HEK293 (cell line): ENCODE results near the gene PPP1R18.
A peak's percentile ranks its signal among the peaks of the same experiment; 100 is the strongest.

Source experiments
- CTCF ChIP-seq: fragments of 450-650 bp; formaldehyde crosslinking; IDR thresholded peaks from 2 replicates; pipeline ENCODE4 v1.5.1; 2016; ENCODE audit warnings: missing biosample characterization, missing genetic modification characterization
- ZBTB6 ChIP-seq: fragments of 450-650 bp; formaldehyde crosslinking; IDR thresholded peaks from 2 replicates; pipeline ENCODE4 v1.5.1; 2017; ENCODE audit warnings: missing biosample characterization, missing genetic modification characterization

GRCh38 chr6:30730601-30731435 is 44.4 kb upstream of the PPP1R18 start:
- TF ChIP-seq ZBTB6 (tag by site-specific recombination) (peak; percentile 97), CTCF (tag by site-specific recombination) (peak; percentile 91)
